Stimulated activated CD8-positive, alpha-beta memory T cell treated with anti-CD3 and anti-CD28 coated beads, Interleukin-2, amount 100 ng/mL, for 48 hours (primary cell): Measurements from ENCODE around the gene SPECC1.
"Not testable (repeated sequence)": the region's sequence is repeated elsewhere in the genome, so short reads cannot be mapped to it uniquely, and the experiment has no call there.

ENCODE experiments used
- DNase-seq, 2 donors: peaks; one replicate each; pipeline ENCODE4 v3.0.0-alpha.2; 2020; ENCODE audit warnings: low read depth in 2 of 2

The SPECC1 gene

GRCh38 chr17:20208717-20209116, 199.6 kb downstream of the SPECC1 start:
- DNase-seq = no peak

- DNase-seq = no peak
Observed at GRCh38 chr17:20210180-20210579, 201.0 kb downstream of the SPECC1 start.

GRCh38 chr17:20210614-20211013, 201.5 kb downstream of the SPECC1 start:
- DNase-seq = no peak

- no peak for DNase-seq
Observed at GRCh38 chr17:20211246-20211645, 202.1 kb downstream of the SPECC1 start.

GRCh38 chr17:20213449-20213848, 204.3 kb downstream of the SPECC1 start:
- no peak for DNase-seq

GRCh38 chr17:20214794-20215193, 205.6 kb downstream of the SPECC1 start:
- DNase-seq = no peak

- DNase-seq = no peak
Observed at GRCh38 chr17:20216154-20216815, 207.1 kb downstream of the SPECC1 start.

GRCh38 chr17:20216853-20217252, 207.7 kb downstream of the SPECC1 start:
- no peak for DNase-seq

- no peak for DNase-seq
Observed at GRCh38 chr17:20217677-20218076, 208.5 kb downstream of the SPECC1 start.

GRCh38 chr17:20218272-20218671, 209.1 kb downstream of the SPECC1 start:
- no peak for DNase-seq

- no peak for DNase-seq
Observed at GRCh38 chr17:20223808-20224328, 214.7 kb downstream of the SPECC1 start.

- no peak for DNase-seq
Observed at GRCh38 chr17:20224379-20224778, 215.2 kb downstream of the SPECC1 start.

GRCh38 chr17:20225162-20226115, 216.3 kb downstream of the SPECC1 start:
- no peak for DNase-seq

GRCh38 chr17:20226814-20227482, 217.8 kb downstream of the SPECC1 start:
- peak; percentile 60 to 70 for DNase-seq

GRCh38 chr17:20227720-20228370, 218.7 kb downstream of the SPECC1 start:
- not testable (repeated sequence) for DNase-seq

- no peak for DNase-seq
Observed at GRCh38 chr17:20228410-20228809, 219.3 kb downstream of the SPECC1 start.

- DNase-seq = no peak
Observed at GRCh38 chr17:20228860-20229259, 219.7 kb downstream of the SPECC1 start.

GRCh38 chr17:20230924-20231323, 221.8 kb downstream of the SPECC1 start:
- DNase-seq = no peak

GRCh38 chr17:20232611-20233010, 223.5 kb downstream of the SPECC1 start:
- DNase-seq = no peak

GRCh38 chr17:20234276-20234675, 225.1 kb downstream of the SPECC1 start:
- peak; percentile 8 to 42 for DNase-seq

GRCh38 chr17:20235747-20236146, 226.6 kb downstream of the SPECC1 start:
- no peak for DNase-seq
